H1 (cell line): ENCODE results near the gene CFB. TPM values are rescaled to one million over a fixed set of nuclear protein-coding genes. Genes with fewer than 3 reads are reported as not detected.
"Not testable (repeated sequence)": the region's sequence is repeated elsewhere in the genome, so short reads cannot be mapped to it uniquely, and the experiment has no call there.

ENCODE experiments used
- CTCF ChIA-PET: fragments of 300-600 bp; sonication (Branson Sonifier 250); formaldehyde crosslinking; loops from one replicate; lab custom pipeline; 2021; ENCODE audit not compliant: partially characterized antibody; lab: Charles Lee
- POLR2A ChIA-PET: fragments of 300-600 bp; sonication (Branson Sonifier 250); formaldehyde crosslinking; loops from one replicate; lab custom pipeline; 2021; ENCODE audit warnings: inconsistent platforms; ENCODE audit not compliant: partially characterized antibody; lab: Charles Lee
- DNase-seq, 2 experiments: peaks; one replicate each; pipeline versions ENCODE4 v3.0.0 to v3.0.0-alpha.2; 2010 to 2022; ENCODE audit warnings: low spot score in 2 of 2, low read depth in 1 of 2, mixed read lengths in 1 of 2
- FAIRE-seq: peaks from 2 replicates; lab custom pipeline; 2011; peaks lifted over from hg19 to GRCh38; lab: Jason Lieb, UNC
- H2AFZ ChIP-seq: 2 replicates; pipeline ENCODE4 v1.8.1; 2012; ENCODE audit warnings: low read length, inconsistent platforms
- H2AK5ac ChIP-seq: 2 replicates; pipeline ENCODE4 v1.6.1; 2013; ENCODE audit warnings: low read depth, low read length
- H2BK120ac ChIP-seq: replicated peaks from 2 replicates; pipeline ENCODE3; 2013; ENCODE audit warnings: low read depth, low read length, inconsistent platforms
- H2BK12ac ChIP-seq: 2 replicates; pipeline ENCODE4 v1.6.1; 2013; ENCODE audit warnings: low read depth, low read length
- H2BK15ac ChIP-seq: 2 replicates; pipeline ENCODE4 v1.6.1; 2013; ENCODE audit warnings: low read length
- H2BK20ac ChIP-seq: 2 replicates; pipeline ENCODE4 v1.6.1; 2013; ENCODE audit warnings: low read length
- H2BK5ac ChIP-seq: 2 replicates; pipeline ENCODE4 v1.6.1; 2013; ENCODE audit warnings: low read depth, low read length
- H3K14ac ChIP-seq: 2 replicates; pipeline ENCODE4 v1.6.1; 2013; ENCODE audit warnings: inconsistent platforms; ENCODE audit not compliant: insufficient read length
- H3K18ac ChIP-seq: 2 replicates; pipeline ENCODE4 v1.6.1; 2013; ENCODE audit warnings: low read length; ENCODE audit errors: extremely low read depth
- H3K23ac ChIP-seq: 2 replicates; pipeline ENCODE4 v1.6.1; 2013; ENCODE audit warnings: inconsistent platforms; ENCODE audit not compliant: insufficient read length
- H3K23me2 ChIP-seq: 2 replicates; pipeline ENCODE4 v1.6.1; 2013; ENCODE audit warnings: low read depth, low read length
- H3K27ac ChIP-seq: 2 replicates; pipeline ENCODE4 v1.6.1; 2011; ENCODE audit warnings: low read depth, low read length, inconsistent platforms
- H3K27me3 ChIP-seq, 4 experiments: replicated peaks in 1 of 4; 1 replicate in 1 of 4; 2 replicates in 3 of 4; pipeline versions ENCODE4 v1.6.1 to v1.8.1; 2011 to 2013; ENCODE audit warnings: low read length in 3 of 4, mild to moderate bottlenecking in 3 of 4, inconsistent platforms in 2 of 4, mixed read lengths in 2 of 4, moderate library complexity in 1 of 4; ENCODE audit not compliant: control insufficient read depth in 3 of 4, insufficient read depth in 3 of 4; ENCODE audit errors: extremely low read depth in 1 of 4
- H3K36me3 ChIP-seq, 4 experiments: 2 replicates each; pipeline versions ENCODE4 v1.6.1 to v1.8.1; 2011 to 2013; ENCODE audit warnings: mild to moderate bottlenecking in 4 of 4, low read length in 3 of 4, moderate library complexity in 2 of 4, control low read depth in 1 of 4, inconsistent platforms in 1 of 4; ENCODE audit not compliant: insufficient read depth in 4 of 4, control insufficient read depth in 2 of 4
- H3K4ac ChIP-seq: replicated peaks from 2 replicates; pipeline ENCODE3; 2013; ENCODE audit warnings: low read length, low read depth, mixed read lengths, inconsistent platforms; ENCODE audit not compliant: insufficient read length
- H3K4me1 ChIP-seq, 4 experiments: replicated peaks in 1 of 4; 1 replicate in 1 of 4; 2 replicates in 3 of 4; pipeline versions ENCODE4 v1.6.1 to v1.8.1; 2011 to 2013; ENCODE audit warnings: low read length in 3 of 4, inconsistent platforms in 2 of 4, mixed read lengths in 1 of 4; ENCODE audit not compliant: insufficient read depth in 4 of 4, control insufficient read depth in 3 of 4
- H3K4me2 ChIP-seq, 2 experiments: 2 replicates each; pipeline versions ENCODE4 v1.6.1 to v1.8.1; 2011 to 2013; ENCODE audit warnings: low read depth in 2 of 2, low read length in 2 of 2, control low read depth in 1 of 2, inconsistent platforms in 1 of 2, mild to moderate bottlenecking in 1 of 2; ENCODE audit not compliant: insufficient read depth in 1 of 2
- H3K4me3 ChIP-seq, 4 experiments: fragments of 200-600, 300-600 bp in 1 of 4; sonication (generic), shearing (Covaris generic), sonication (Bioruptor Twin) in 1 of 4; 2 replicates each; pipeline versions ENCODE4 v1.5.1 to v1.8.1; 2011 to 2016; ENCODE audit warnings: low read length in 4 of 4, low read depth in 3 of 4, control low read depth in 2 of 4, inconsistent platforms in 2 of 4, mild to moderate bottlenecking in 2 of 4, mixed read lengths in 1 of 4, moderate library complexity in 1 of 4; ENCODE audit not compliant: insufficient read depth in 2 of 4; ENCODE audit errors: extremely low read depth in 1 of 4
- H3K56ac ChIP-seq: replicated peaks from 2 replicates; pipeline ENCODE3; 2013; ENCODE audit warnings: low read depth, mild to moderate bottlenecking, mixed read lengths, low read length, inconsistent platforms; ENCODE audit not compliant: insufficient read length
- H3K79me1 ChIP-seq: 2 replicates; pipeline ENCODE4 v1.6.1; 2013; ENCODE audit warnings: low read depth, low read length, control low read depth
- H3K79me2 ChIP-seq, 2 experiments: 2 replicates each; pipeline versions ENCODE4 v1.6.1 to v1.8.1; 2012 to 2013; ENCODE audit warnings: low read length in 2 of 2, mild to moderate bottlenecking in 2 of 2, inconsistent platforms in 1 of 2; ENCODE audit not compliant: insufficient read depth in 2 of 2, control insufficient read depth in 1 of 2
- H3K9ac ChIP-seq, 4 experiments: replicated peaks in 1 of 4; 1 replicate in 1 of 4; 2 replicates in 3 of 4; pipeline versions ENCODE4 v1.6.1 to v1.8.1; 2011 to 2013; ENCODE audit warnings: low read depth in 3 of 4, low read length in 3 of 4, control low read depth in 2 of 4, mild to moderate bottlenecking in 2 of 4, moderate library complexity in 2 of 4, inconsistent platforms in 1 of 4; ENCODE audit errors: extremely low read depth in 1 of 4
- H3K9me3 ChIP-seq, 2 experiments: 2 replicates each; pipeline versions ENCODE4 v1.6.1 to v1.8.1; 2012 to 2013; ENCODE audit warnings: mild to moderate bottlenecking in 2 of 2, moderate library complexity in 2 of 2, control low read depth in 1 of 2, inconsistent platforms in 1 of 2, low read depth in 1 of 2, low read length in 1 of 2, mixed read lengths in 1 of 2; ENCODE audit not compliant: insufficient read depth in 2 of 2
- H4K20me1 ChIP-seq, 2 experiments: replicated peaks in 1 of 2; 2 replicates each; pipeline versions ENCODE3 to v1.8.1; 2011 to 2013; ENCODE audit warnings: inconsistent platforms in 2 of 2, low read length in 2 of 2, mild to moderate bottlenecking in 1 of 2; ENCODE audit not compliant: insufficient read depth in 2 of 2, control insufficient read depth in 1 of 2
- H4K5ac ChIP-seq: 2 replicates; pipeline ENCODE4 v1.6.1; 2013; ENCODE audit warnings: low read length, low read depth, mixed read lengths, inconsistent platforms; ENCODE audit not compliant: insufficient read length
- H4K8ac ChIP-seq: 2 replicates; pipeline ENCODE4 v1.8.0; 2013; ENCODE audit warnings: mild to moderate bottlenecking, moderate library complexity, low read length, inconsistent platforms; ENCODE audit not compliant: insufficient read depth; ENCODE audit errors: extremely low read depth
- H4K91ac ChIP-seq: replicated peaks from 2 replicates; pipeline ENCODE3; 2013; ENCODE audit warnings: low read length, mixed read lengths, inconsistent platforms; ENCODE audit not compliant: insufficient read length
- WGBS, 2 experiments: shearing (Covaris generic) in 1 of 2; methylation state at CpG; one replicate each; pipeline versions ENCODE4 v1.1.6 to v1.1.7; 2013 to 2015; ENCODE audit warnings: low lambda C conversion rate in 2 of 2, mixed read lengths in 2 of 2, inconsistent platforms in 1 of 2, low coverage in 1 of 2, missing lambda C conversion rate in 1 of 2; ENCODE audit not compliant: insufficient replicate concordance in 2 of 2, insufficient coverage in 1 of 2, insufficient read length in 1 of 2; ENCODE audit errors: extremely low coverage in 1 of 2, missing lambda C conversion rate in 1 of 2; 5-methylcytosine and 5-hydroxymethylcytosine counted together
- polyA plus RNA-seq, 7 experiments: library from polyadenylated mRNA; depleted of rRNA in 3 of 7; stranded (reverse) in 5 of 7; unstranded in 2 of 7; fragments of >200 nt in 5 of 7; fragments of 200-250 nt in 2 of 7; gene quantifications; 1 replicate in 5 of 7; 2 replicates in 1 of 7; 4 replicates in 1 of 7; pipeline versions ENCODE4 v1.2.1 to v1.2.3, GENCODE V29; 2011 to 2013; ENCODE audit warnings: missing spikeins in 2 of 7, mixed read lengths in 2 of 7
- total RNA-seq: library from RNA; stranded (reverse); fragmentation: NEBNext Ultra II Directional; extraction: Animal tissue kit (Norgen Biotek cat#: 25700); gene quantifications from 2 replicates; pipeline ENCODE4 v1.2.1, GENCODE V29; 2021

The CFB gene
- total and polyA plus RNA-seq, 2 of the 8 experiments (the other 6 are each of a cell fraction or from before 2014, with no cell fraction given) = 0.09 TPM; not detected in 1

- H3K27me3 ChIP-seq, H4K8ac ChIP-seq, H2BK5ac ChIP-seq, H3K4me3 ChIP-seq, POLR2A ChIA-PET, H2BK12ac ChIP-seq, H3K79me1 ChIP-seq, H3K79me2 ChIP-seq, H3K27ac ChIP-seq, H3K4me2 ChIP-seq, H3K23me2 ChIP-seq, H4K5ac ChIP-seq, H3K9ac ChIP-seq, H4K20me1 ChIP-seq, H2AFZ ChIP-seq, DNase-seq, H3K56ac ChIP-seq, H2AK5ac ChIP-seq, H3K23ac ChIP-seq, H2BK15ac ChIP-seq, FAIRE-seq, H3K9me3 ChIP-seq, H3K4me1 ChIP-seq, H4K91ac ChIP-seq, H2BK120ac ChIP-seq, H2BK20ac ChIP-seq, CTCF ChIA-PET, H3K4ac ChIP-seq, H3K36me3 ChIP-seq, H3K14ac ChIP-seq, H3K18ac ChIP-seq: not testable (repeated sequence)
- WGBS, 2 experiments = no CpG with 5 or more reads among the region's 7 CpGs
Measured at GRCh38 chr6:31981744-31982143, 35.8 kb downstream of the CFB start, which contains the start of gene C4A. TSS of gene C4A (plus strand) at chr6:31982057. CDS start at chr6:31982108, 51 bp downstream.

GRCh38 chr6:31989363-31989762 is 43.5 kb downstream of the CFB start:
- H2AFZ ChIP-seq, H2BK12ac ChIP-seq, H3K4me1 ChIP-seq, H4K20me1 ChIP-seq, POLR2A ChIA-PET, H3K4me2 ChIP-seq, H4K91ac ChIP-seq, FAIRE-seq, H3K18ac ChIP-seq, H3K9me3 ChIP-seq, H2BK120ac ChIP-seq, H2BK5ac ChIP-seq, H3K79me2 ChIP-seq, CTCF ChIA-PET, H4K8ac ChIP-seq, H3K79me1 ChIP-seq, H3K36me3 ChIP-seq, DNase-seq, H4K5ac ChIP-seq, H2BK20ac ChIP-seq, H3K27ac ChIP-seq, H3K14ac ChIP-seq, H3K56ac ChIP-seq, H3K27me3 ChIP-seq, H3K23ac ChIP-seq, H3K9ac ChIP-seq, H2AK5ac ChIP-seq, H3K23me2 ChIP-seq, H2BK15ac ChIP-seq, H3K4me3 ChIP-seq, H3K4ac ChIP-seq: not testable (repeated sequence)
- WGBS, 2 experiments = no CpG with 5 or more reads among the region's 10 CpGs
